ENCODE data around the gene WDR91.
"Not testable (repeated sequence)": the region's sequence is repeated elsewhere in the genome, so short reads cannot be mapped to it uniquely, and the experiment has no call there.

The WDR91 gene

GRCh38 chr7:135234727-135235126 is 23.4 kb upstream of the WDR91 start:
- in situ Hi-C loops (cut with HindIII; ENCODE audit: low sequenced_read_pairs), result no loop called here
- no peak for DNase-seq (ENCODE audit: low read depth)

GRCh38 chr7:135234095-135234494 is 22.8 kb upstream of the WDR91 start:
- DNase-seq (ENCODE audit: low read depth); in situ Hi-C loops (cut with HindIII; ENCODE audit: low sequenced_read_pairs): not testable (repeated sequence)

More at GRCh38 chr7:135234727-135235126, 23.4 kb upstream of the WDR91 start:
- TF ChIP-seq CTCF (IDR thresholded peaks at IDR 0.05; ENCODE audit: low read depth, low read length, missing control alignments), result no peak
- H3K4me3 ChIP-seq (ENCODE audit: low read depth, low read length), result no peak overlapping the region

GRCh38 chr7:135233570-135233969 is 22.2 kb upstream of the WDR91 start, which contains the start of gene STRA8:
STRA8 (plus strand) TSS chr7:135233838; CDS start chr7:135240525, 6,687 bp downstream.
- no peak for TF ChIP-seq CTCF (IDR thresholded peaks at IDR 0.05; ENCODE audit: low read depth, low read length, missing control alignments)
- H3K4me3 ChIP-seq (ENCODE audit: low read depth, low read length), result no peak within 1 kb of the TSS
- no peak for DNase-seq (ENCODE audit: low read depth)
- in situ Hi-C loops (cut with HindIII; ENCODE audit: low sequenced_read_pairs), result no loop called here

More at GRCh38 chr7:135234095-135234494, 22.8 kb upstream of the WDR91 start:
- H3K4me3 ChIP-seq (ENCODE audit: low read depth, low read length), result not testable (repeated sequence)

GRCh38 chr7:135232720-135233119 is 21.4 kb upstream of the WDR91 start:
- H3K4me3 ChIP-seq (ENCODE audit: low read depth, low read length), result no peak overlapping the region
- TF ChIP-seq CTCF (IDR thresholded peaks at IDR 0.05; ENCODE audit: low read depth, low read length, missing control alignments), result no peak
- no peak for DNase-seq (ENCODE audit: low read depth)
- in situ Hi-C loops (cut with HindIII; ENCODE audit: low sequenced_read_pairs), result no loop called here

GRCh38 chr7:135232087-135232486 is 20.8 kb upstream of the WDR91 start:
- no peak for TF ChIP-seq CTCF (IDR thresholded peaks at IDR 0.05; ENCODE audit: low read depth, low read length, missing control alignments)

GRCh38 chr7:135231686-135232085 is 20.4 kb upstream of the WDR91 start:
- no peak for TF ChIP-seq CTCF (IDR thresholded peaks at IDR 0.05; ENCODE audit: low read depth, low read length, missing control alignments)
- H3K4me3 ChIP-seq (ENCODE audit: low read depth, low read length), result no peak overlapping the region
- DNase-seq (ENCODE audit: low read depth), result no peak
- in situ Hi-C loops (cut with HindIII; ENCODE audit: low sequenced_read_pairs), result no loop called here

More at GRCh38 chr7:135232087-135232486, 20.8 kb upstream of the WDR91 start:
- no peak for DNase-seq (ENCODE audit: low read depth)
- in situ Hi-C loops (cut with HindIII; ENCODE audit: low sequenced_read_pairs), result no loop called here
- H3K4me3 ChIP-seq (ENCODE audit: low read depth, low read length), result no peak overlapping the region

- in situ Hi-C loops (cut with HindIII; ENCODE audit: low sequenced_read_pairs), result no loop called here
- no peak overlapping the region for H3K4me3 ChIP-seq (ENCODE audit: low read depth, low read length)
- no peak for DNase-seq (ENCODE audit: low read depth)
- TF ChIP-seq CTCF (IDR thresholded peaks at IDR 0.05; ENCODE audit: low read depth, low read length, missing control alignments), result no peak
Measured at GRCh38 chr7:135224027-135224426, 12.7 kb upstream of the WDR91 start.

All from astrocyte of the cerebellum (primary cell).